ENCODE results near the gene KIAA0586. TPM values are rescaled to one million over a fixed set of nuclear protein-coding genes. Genes with fewer than 3 reads are reported as not detected.
"Not testable (repeated sequence)": the region's sequence is repeated elsewhere in the genome, so short reads cannot be mapped to it uniquely, and the experiment has no call there.

The KIAA0586 gene
- total and polyA plus RNA-seq, 8 donors = 3.9 to 12.4 (median 5.4) TPM

DNA sequence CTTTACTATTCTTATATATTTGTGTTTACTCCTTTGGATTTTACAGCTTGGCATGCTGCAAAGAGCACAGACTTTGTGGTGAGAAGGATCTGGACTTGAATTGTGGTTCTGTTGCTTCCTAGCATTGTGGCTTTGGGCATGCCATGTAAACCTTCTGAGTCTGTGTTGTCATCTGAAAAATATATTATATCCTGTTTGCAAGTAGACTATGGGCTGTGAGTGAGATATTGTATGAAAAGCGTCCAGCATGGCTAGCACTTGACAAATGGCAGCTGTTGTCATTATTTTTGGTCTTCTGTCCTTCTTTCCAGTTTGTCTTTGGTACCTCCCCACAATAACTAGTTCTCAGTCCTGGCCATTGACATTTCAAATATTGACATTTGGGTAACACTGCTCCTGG, 148.4 kb downstream of the KIAA0586 start:
- ATAC-seq = no peak
- WGBS, 2 donors = 16 to 49% methylated on average over 1 of the region's 1 CpG

DNA sequence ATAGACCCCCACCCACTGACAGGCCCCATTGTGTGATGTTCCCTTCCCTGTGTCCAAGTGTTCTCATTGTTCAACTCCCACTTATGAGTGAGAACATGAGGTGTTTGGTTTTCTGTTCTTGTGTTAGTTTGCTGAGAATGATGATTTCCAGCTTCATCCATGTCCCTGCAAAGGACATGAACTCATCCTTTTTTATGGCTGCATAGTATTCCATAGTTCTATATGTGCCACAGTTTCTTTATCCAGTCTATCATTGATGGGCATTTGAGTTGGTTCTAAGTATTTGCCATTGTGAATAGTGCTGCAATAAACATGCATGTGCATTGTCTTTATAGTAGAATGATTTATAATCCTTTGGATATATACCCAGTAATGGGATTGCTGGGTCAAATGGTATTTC, 152.5 kb downstream of the KIAA0586 start:
- H3K4me1 ChIP-seq; FAIRE-seq; H3K9me3 ChIP-seq; H3K27ac ChIP-seq; H3K27me3 ChIP-seq; H3K36me3 ChIP-seq; DNase-seq; ATAC-seq; H3K4me3 ChIP-seq; intact Hi-C loops (cut with DNase I): not testable (repeated sequence)

More for the DNA sequence above, 148.4 kb downstream of the KIAA0586 start:
- H3K27me3 ChIP-seq = no peaks in the 10 kb centered on the region
- DNase-seq (no peak), FAIRE-seq (no peak)
- intact Hi-C loops (cut with DNase I) = no loop called here
- H3K4me3 ChIP-seq = no peak overlapping the region
- H3K4me1 ChIP-seq = no peaks in the 10 kb centered on the region
- H3K27ac ChIP-seq = no peak overlapping the region
- no peaks in the 10 kb centered on the region for H3K36me3 ChIP-seq
- H3K9me3 ChIP-seq = no peaks in the 10 kb centered on the region
- TF ChIP-seq, protein P1, sequence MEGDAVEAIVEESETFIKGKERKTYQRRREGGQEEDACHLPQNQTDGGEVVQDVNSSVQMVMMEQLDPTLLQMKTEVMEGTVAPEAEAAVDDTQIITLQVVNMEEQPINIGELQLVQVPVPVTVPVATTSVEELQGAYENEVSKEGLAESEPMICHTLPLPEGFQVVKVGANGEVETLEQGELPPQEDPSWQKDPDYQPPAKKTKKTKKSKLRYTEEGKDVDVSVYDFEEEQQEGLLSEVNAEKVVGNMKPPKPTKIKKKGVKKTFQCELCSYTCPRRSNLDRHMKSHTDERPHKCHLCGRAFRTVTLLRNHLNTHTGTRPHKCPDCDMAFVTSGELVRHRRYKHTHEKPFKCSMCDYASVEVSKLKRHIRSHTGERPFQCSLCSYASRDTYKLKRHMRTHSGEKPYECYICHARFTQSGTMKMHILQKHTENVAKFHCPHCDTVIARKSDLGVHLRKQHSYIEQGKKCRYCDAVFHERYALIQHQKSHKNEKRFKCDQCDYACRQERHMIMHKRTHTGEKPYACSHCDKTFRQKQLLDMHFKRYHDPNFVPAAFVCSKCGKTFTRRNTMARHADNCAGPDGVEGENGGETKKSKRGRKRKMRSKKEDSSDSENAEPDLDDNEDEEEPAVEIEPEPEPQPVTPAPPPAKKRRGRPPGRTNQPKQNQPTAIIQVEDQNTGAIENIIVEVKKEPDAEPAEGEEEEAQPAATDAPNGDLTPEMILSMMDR (IDR thresholded peaks at IDR 0.05) = no peak

DNA sequence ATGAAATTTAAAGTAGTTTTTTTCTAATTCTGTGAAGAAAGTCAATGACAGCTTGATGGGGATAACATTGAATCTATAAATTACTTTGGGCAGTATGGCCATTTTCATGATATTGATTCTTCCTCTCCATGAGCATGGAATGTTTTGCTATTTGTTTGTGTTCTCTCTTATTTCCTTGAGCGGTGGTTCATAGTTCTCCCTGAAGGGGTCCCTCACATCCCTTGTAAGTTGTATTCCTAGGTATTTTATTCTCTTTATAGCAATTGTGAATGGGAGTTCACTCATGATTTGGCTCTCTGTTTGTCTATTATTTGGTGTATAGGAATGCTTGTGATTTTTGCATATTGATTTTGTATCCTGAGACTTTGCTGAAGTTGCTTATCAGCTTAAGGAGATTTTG, 153.9 kb downstream of the KIAA0586 start:
- H3K9me3 ChIP-seq; H3K27ac ChIP-seq; H3K4me1 ChIP-seq; H3K36me3 ChIP-seq; intact Hi-C loops (cut with DNase I); H3K27me3 ChIP-seq; H3K4me3 ChIP-seq; ATAC-seq; FAIRE-seq; DNase-seq: not testable (repeated sequence)
- WGBS, 2 donors = 85 to 87% methylated on average over 1 of the region's 1 CpG

DNA sequence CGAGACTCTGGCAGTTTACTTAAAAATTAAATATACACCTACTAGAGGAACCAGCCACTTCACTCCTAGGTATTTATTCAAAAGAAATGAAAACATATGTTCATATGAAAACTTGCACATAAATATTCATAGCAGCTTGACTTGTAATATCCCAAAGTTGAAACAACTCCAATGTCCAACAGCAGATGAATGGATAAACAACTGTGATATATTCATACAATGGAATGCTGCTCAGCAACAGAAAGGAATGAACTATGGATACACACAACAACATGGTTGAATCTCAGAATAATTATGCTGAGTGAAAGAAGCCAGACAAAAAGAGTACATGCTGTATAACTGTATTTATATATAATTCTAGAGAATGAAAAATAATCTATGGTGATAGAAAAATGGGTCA, 156.9 kb downstream of the KIAA0586 start:
- Histone ChIP-seq H3K4me1 (no peaks in the 10 kb centered on the region), H3K9me3 (no peaks in the 10 kb centered on the region), H3K27ac (no peak overlapping the region), H3K36me3 (no peaks in the 10 kb centered on the region), H3K27me3 (no peaks in the 10 kb centered on the region), H3K4me3 (no peak overlapping the region)
- WGBS, 2 donors = 46 to 68% methylated on average over 1 of the region's 1 CpG
- FAIRE-seq (no peak), ATAC-seq (no peak), DNase-seq (no peak)
- intact Hi-C loops (cut with DNase I) = no loop called here
- TF ChIP-seq, protein P1 (IDR thresholded peaks at IDR 0.05) = no peak

DNA sequence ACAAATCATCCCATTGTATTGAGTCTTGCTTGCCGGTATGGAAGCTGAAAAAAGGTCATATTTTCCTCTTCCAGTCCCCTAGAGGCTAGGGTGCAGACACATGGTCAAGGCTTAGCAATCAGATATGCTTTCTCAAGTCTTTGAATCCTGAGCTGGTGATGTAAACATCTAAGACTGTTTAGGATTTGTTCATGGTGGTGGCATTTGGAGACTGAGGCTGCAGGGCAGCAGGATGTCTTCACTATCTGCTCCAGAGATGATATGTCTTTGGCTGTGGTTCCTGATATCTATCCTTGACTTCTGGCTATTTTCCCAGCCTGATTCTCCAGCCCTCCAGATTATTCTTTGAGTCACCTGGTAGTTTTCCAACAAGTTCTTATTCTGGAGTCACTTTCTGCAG, 159.8 kb downstream of the KIAA0586 start:
- 56 to 57% methylated on average over 1 of the region's 1 CpG for WGBS, 2 donors

DNA sequence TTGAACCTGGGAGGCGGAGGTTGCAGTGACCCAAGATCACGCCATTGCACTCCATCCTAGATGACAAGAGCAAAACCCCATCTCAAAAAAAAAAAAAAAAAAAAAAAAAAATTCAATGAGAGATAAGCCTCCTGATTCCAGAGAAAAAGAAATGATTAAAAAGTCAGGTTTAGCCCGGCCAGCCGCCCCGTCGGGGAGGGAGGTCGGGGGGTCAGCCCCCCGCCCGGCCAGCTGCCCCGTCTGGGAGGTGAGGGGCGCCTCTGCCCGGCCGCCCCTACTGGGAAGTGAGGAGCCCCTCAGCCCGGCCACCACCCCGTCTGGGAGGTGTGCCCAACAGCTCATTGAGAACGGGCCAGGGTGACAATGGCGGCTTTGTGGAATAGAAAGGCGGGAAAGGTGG, 160.8 kb downstream of the KIAA0586 start:
- not testable (repeated sequence) for FAIRE-seq
- WGBS, 2 donors = 88 to 89% methylated on average over 18 of the region's 18 CpGs

More for the DNA sequence above, 159.8 kb downstream of the KIAA0586 start:
- no peak overlapping the region for H3K4me3 ChIP-seq
- TF ChIP-seq, protein P1 (IDR thresholded peaks at IDR 0.05) = no peak
- intact Hi-C loops (cut with DNase I) = no loop called here
- H3K27ac ChIP-seq = no peak overlapping the region
- H3K9me3 ChIP-seq = no peaks in the 10 kb centered on the region
- DNase-seq (no peak), ATAC-seq (no peak), FAIRE-seq (no peak)
- no peaks in the 10 kb centered on the region for H3K36me3 ChIP-seq
- no peaks in the 10 kb centered on the region for H3K27me3 ChIP-seq
- H3K4me1 ChIP-seq = no peaks in the 10 kb centered on the region

DNA sequence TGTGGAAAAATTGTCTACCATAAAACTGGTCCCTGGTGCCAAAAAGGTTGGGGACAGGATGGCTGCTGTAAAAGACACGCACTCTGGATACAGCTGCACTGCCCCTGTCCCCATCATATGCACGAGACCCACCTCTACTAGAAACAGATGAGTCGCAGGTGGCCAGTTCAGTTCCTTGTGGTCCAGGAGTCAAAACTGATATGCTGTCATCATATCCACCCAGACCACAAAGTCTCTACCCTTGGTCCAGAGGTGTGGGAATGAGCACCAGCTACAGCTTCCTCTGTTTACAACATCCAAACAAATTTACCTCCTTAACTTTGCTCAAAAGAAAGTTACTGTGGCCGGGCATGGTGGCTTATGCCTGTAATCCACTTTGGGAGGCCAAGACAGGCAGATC, 166.5 kb downstream of the KIAA0586 start:
- TF ChIP-seq, protein P1 (IDR thresholded peaks at IDR 0.05) = no peak
- Histone ChIP-seq H3K4me3 (no peak overlapping the region), H3K27ac (no peak overlapping the region), H3K9me3 (no peaks in the 10 kb centered on the region), H3K27me3 (no peaks in the 10 kb centered on the region), H3K4me1 (no peaks in the 10 kb centered on the region), H3K36me3 (no peaks in the 10 kb centered on the region)
- FAIRE-seq (no peak), DNase-seq (no peak), ATAC-seq (no peak)
- WGBS, 2 donors = 73 to 83% methylated on average over 4 of the region's 4 CpGs
- intact Hi-C loops (cut with DNase I) = no loop called here

More for the DNA sequence above, 160.8 kb downstream of the KIAA0586 start:
- H3K4me1 ChIP-seq; intact Hi-C loops (cut with DNase I); DNase-seq; H3K27ac ChIP-seq; H3K36me3 ChIP-seq; H3K4me3 ChIP-seq; ATAC-seq; H3K9me3 ChIP-seq; H3K27me3 ChIP-seq: not testable (repeated sequence)
